Embryonic facial prominence (tissue), 1 donor: ENCODE data around the gene TRIM72.
"Not testable (repeated sequence)": the region's sequence is repeated elsewhere in the genome, so short reads cannot be mapped to it uniquely, and the experiment has no call there.

ENCODE experiments used
- DNase-seq: peaks from one replicate; pipeline ENCODE4 v3.0.0-alpha.2; 2016; ENCODE audit errors: extremely low spot score

TRIM72 gene

GRCh38 chr16:31215287-31216162 is 1.6 kb downstream of the TRIM72 start:
- no peak for DNase-seq

- DNase-seq: no peak
Measured at GRCh38 chr16:31216422-31217135, 2.7 kb downstream of the TRIM72 start, which contains the start of gene PYDC1. PYDC1 (minus strand) TSS chr16:31217135; CDS start chr16:31217028, 107 bp downstream.

- no peak for DNase-seq
Measured at GRCh38 chr16:31217136-31217530, 3.2 kb downstream of the TRIM72 start.

GRCh38 chr16:31219154-31219741 is 5.3 kb downstream of the TRIM72 start:
- no peak for DNase-seq

- no peak for DNase-seq
Measured at GRCh38 chr16:31221357-31222160, 7.6 kb downstream of the TRIM72 start.

- no peak for DNase-seq
Measured at GRCh38 chr16:31223044-31223443, 9.1 kb downstream of the TRIM72 start.

- DNase-seq: no peak
Measured at GRCh38 chr16:31224092-31224955, 10.4 kb downstream of the TRIM72 start.

- DNase-seq: no peak
Measured at GRCh38 chr16:31225193-31225592, 11.3 kb downstream of the TRIM72 start.

GRCh38 chr16:31228206-31228605 is 14.3 kb downstream of the TRIM72 start:
- DNase-seq: no peak

- no peak for DNase-seq
Measured at GRCh38 chr16:31229501-31229900, 15.6 kb downstream of the TRIM72 start.

GRCh38 chr16:31238041-31238440 is 24.1 kb downstream of the TRIM72 start:
- DNase-seq: no peak

- no peak for DNase-seq
Measured at GRCh38 chr16:31242206-31242605, 28.3 kb downstream of the TRIM72 start.

- DNase-seq: no peak
Measured at GRCh38 chr16:31243734-31244670, 30.1 kb downstream of the TRIM72 start.

GRCh38 chr16:31245598-31245997 is 31.7 kb downstream of the TRIM72 start:
- DNase-seq: not testable (repeated sequence)

GRCh38 chr16:31246296-31246695 is 32.4 kb downstream of the TRIM72 start:
- DNase-seq: no peak

GRCh38 chr16:31248344-31248743 is 34.4 kb downstream of the TRIM72 start:
- no peak for DNase-seq

- no peak for DNase-seq
Measured at GRCh38 chr16:31250782-31251384, 37.0 kb downstream of the TRIM72 start.

GRCh38 chr16:31251435-31251834 is 37.5 kb downstream of the TRIM72 start:
- DNase-seq: no peak

- no peak for DNase-seq
Measured at GRCh38 chr16:31253642-31254045, 39.7 kb downstream of the TRIM72 start.
